ENCODE measurements around the gene ARPIN. TPM values are rescaled to one million over a fixed set of nuclear protein-coding genes. Genes with fewer than 3 reads are reported as not detected.
A peak's percentile ranks its signal among the peaks of the same experiment; 100 is the strongest.

Gene ARPIN
- total and polyA plus RNA-seq, 2 experiments from 2014 or later = 0.79 to 2.8 TPM

- TF ChIP-seq REST (IDR thresholded peaks at IDR 0.05; ENCODE audit: unreplicated experiment) = no peak
- no peak for TF ChIP-seq ETS1 (IDR thresholded peaks at IDR 0.05)
- TF ChIP-seq EZH2 (IDR thresholded peaks at IDR 0.05; ENCODE audit: low read depth, unreplicated experiment) = no peak
- TF ChIP-seq JUNB (IDR thresholded peaks at IDR 0.05; ENCODE audit: unreplicated experiment) = no peak
Observed at GRCh38 chr15:89916660-89917059, 3.9 kb upstream of the ARPIN start (continued).

- no peaks in the 10 kb centered on the region for H3K36me3 ChIP-seq (ENCODE audit: insufficient read depth)
- H3K4me1 ChIP-seq (ENCODE audit: insufficient read depth) = peaks cover 8% of the 10 kb centered on the region
- DNase-seq (ENCODE audit: low spot score) = peak; percentile 46
- H3K4me3 ChIP-seq = peak overlapping the region; percentile 75
- peaks cover 7% of the 10 kb centered on the region for H3K27me3 Mint-ChIP-seq (ENCODE audit: insufficient read depth, low read depth, poor library complexity)
- no peak overlapping the region for H3K27ac ChIP-seq (ENCODE audit: low read depth)
- peak; percentile 73 for ATAC-seq
- peak overlapping the region; percentile 95 for H2AFZ ChIP-seq
- H3K9me3 Mint-ChIP-seq = no peaks in the 10 kb centered on the region
- H4K20me1 ChIP-seq (replicated peaks; ENCODE audit: insufficient read depth) = no peaks in the 10 kb centered on the region
- H3F3A ChIP-seq (replicated peaks; ENCODE audit: low read depth) = no peaks in the 10 kb centered on the region
- no peaks in the 10 kb centered on the region for H3K36me3 Mint-ChIP-seq (ENCODE audit: low read depth)
- peaks cover 10% of the 10 kb centered on the region; the same call in 2 of the 3 replicates for H3K4me1 Mint-ChIP-seq
- peak overlapping the region; percentile 88 for H3K4me2 ChIP-seq
- no peak overlapping the region for H3K27ac Mint-ChIP-seq
- peaks cover 12% of the 10 kb centered on the region for H3K27me3 ChIP-seq (ENCODE audit: insufficient read depth)
- no peaks in the 10 kb centered on the region for H3K79me2 ChIP-seq (replicated peaks; ENCODE audit: insufficient read depth)
- no peaks in the 10 kb centered on the region for H3K9me2 ChIP-seq (ENCODE audit: insufficient read depth)
- peak overlapping the region; percentile 81 for H3K4me3 Mint-ChIP-seq
- TF ChIP-seq EZH2phosphoT487 (IDR thresholded peaks at IDR 0.05; ENCODE audit: unreplicated experiment) = no peak
- no peak for TF ChIP-seq NANOG (IDR thresholded peaks at IDR 0.05; ENCODE audit: borderline replicate concordance)
- TF ChIP-seq ZNF462 (CRISPR knock-in tag; IDR thresholded peaks at IDR 0.05) = no peak
- no peak for TF ChIP-seq EZH2 (IDR thresholded peaks at IDR 0.05; ENCODE audit: low read depth, unreplicated experiment)
- TF ChIP-seq ZNF114 (CRISPR knock-in tag; IDR thresholded peaks at IDR 0.05) = no peak
- TF ChIP-seq STAT1 (IDR thresholded peaks at IDR 0.05; ENCODE audit: unreplicated experiment) = no peak
- TF ChIP-seq CREB1 (CRISPR knock-in tag; IDR thresholded peaks at IDR 0.05; ENCODE audit: low read depth) = no peak
- TF ChIP-seq ZNF331 (CRISPR knock-in tag; IDR thresholded peaks at IDR 0.05; ENCODE audit: low read depth) = no peak
- TF ChIP-seq POLR2AphosphoS5 (IDR thresholded peaks at IDR 0.05; ENCODE audit: low read depth) = no peak
- no peak for TF ChIP-seq ETS1 (IDR thresholded peaks at IDR 0.05)
Observed at GRCh38 chr15:89912145-89912673, 543 bp downstream of the ARPIN start.
